ENCODE results near the gene AIP.
"Not testable (repeated sequence)": the region's sequence is repeated elsewhere in the genome, so short reads cannot be mapped to it uniquely, and the experiment has no call there.

AIP gene

DNA sequence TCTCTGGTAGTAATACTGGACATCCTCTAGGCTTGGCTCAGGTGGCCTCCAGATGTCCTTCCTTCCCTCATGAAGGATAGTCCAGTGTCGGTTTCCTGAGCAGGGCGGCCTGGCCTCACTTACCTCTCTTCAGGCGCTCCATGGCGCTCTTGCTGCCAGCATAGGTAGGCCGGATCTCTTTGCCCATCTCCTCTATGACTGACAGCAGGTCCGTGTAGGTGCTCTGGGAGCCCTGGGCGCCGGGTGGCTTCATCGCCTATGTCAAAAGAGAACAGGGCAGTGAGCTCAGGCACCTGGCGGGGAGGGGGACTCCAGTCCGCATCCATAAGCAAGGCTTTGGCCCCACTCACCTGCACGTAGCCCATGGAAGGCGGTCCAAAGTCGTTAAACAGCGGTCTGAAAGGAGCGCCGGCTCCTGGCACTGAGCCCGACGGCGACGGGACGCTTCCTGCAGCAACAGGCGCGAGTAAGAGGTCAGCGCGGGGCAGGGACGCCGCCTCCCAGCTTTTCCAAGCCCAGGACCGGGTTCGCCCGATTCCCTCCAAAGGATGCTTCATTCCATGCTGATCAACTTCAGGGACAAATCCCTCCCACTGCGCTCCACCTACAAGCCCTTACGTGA, 24.5 kb downstream of the AIP start:
- peak; percentile 50 for DNase-seq (ENCODE audit: low read depth)

DNA sequence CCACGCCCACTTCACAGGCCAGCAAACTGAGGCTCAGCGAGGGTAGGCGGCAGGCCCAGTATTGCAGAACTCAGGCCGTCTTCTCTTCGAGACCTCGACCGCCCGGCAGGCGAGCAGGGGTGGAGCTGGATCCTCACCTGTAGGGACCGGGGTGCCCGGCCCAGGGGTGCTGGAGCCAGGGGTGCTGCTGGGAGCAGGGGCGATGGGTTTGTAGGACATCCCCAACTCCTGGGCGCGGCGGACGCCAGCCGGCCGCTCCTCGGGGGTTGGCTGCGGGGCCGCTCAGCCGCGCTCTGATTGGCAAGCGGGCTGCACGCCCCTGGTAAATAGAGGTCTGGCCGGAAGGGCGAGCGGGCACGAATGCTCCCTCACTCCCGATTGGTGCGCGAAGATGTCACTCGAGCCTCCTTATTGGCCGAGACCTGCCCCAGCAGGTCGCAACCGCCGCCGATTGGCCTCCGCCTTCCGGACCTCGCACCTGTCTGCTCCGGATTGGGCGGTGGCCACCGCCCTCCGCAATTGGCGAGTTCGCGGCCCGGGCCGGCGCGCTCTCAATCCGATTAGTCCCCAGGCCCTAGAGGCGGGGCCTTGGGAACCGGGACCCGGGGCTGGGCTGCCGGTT, 25.1 kb downstream of the AIP start, which contains the start of gene CDK2AP2:
Gene CDK2AP2 (minus strand): TSS at position 299 of the 622 bp plus-strand sequence. CDS start 80 bp downstream, at position 219.
- peak; percentile 99 for DNase-seq (ENCODE audit: low read depth)

DNA sequence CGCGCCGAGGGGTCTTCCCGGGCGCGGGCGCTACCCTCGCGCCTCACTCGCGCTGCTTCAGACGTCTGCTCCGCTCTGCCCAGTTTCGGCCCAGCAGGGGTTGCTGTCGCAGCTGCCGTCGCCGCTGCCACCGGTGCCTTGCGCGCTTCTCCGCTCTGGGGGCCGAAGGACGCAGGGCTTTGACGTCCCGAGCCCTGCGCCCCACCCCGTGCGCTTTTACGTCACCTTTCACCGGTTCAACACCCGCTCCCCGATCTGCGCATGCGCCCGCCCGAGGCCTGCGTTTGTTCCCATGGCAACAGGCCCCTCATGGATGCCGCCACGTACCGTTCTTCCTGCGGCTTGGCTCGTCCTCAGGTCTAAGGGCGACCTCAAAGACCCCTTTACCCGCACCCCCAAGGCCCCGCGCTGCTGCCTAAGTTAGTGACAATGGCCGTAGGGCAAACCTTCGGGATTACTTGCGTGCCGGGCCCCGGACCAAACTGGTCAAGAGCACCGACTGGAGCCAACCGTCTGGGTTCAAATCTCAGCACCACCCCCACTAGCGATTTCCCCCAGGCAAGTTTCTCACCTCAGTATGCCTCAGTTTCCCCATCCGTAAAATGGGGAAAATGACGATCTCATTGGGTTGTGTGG, 25.8 kb downstream of the AIP start:
- peak; percentile 80 for DNase-seq (ENCODE audit: low read depth)

DNA sequence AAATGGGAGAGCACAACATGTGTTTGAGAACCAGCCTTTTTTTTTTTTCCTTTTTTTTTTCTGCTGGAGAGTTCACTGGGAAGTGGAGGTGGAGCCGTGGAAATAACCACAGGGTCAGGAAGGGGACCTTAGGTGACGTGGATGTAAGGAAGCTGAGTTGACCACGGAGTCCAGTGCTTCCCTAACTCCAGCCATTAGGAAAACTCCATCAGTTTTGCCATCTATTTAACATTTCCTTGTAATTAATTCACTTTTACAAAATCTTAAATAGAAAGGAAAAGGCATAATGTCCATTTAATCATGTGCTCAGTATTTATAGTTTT, 27.2 kb downstream of the AIP start:
- DNase-seq (ENCODE audit: low read depth), result no peak

DNA sequence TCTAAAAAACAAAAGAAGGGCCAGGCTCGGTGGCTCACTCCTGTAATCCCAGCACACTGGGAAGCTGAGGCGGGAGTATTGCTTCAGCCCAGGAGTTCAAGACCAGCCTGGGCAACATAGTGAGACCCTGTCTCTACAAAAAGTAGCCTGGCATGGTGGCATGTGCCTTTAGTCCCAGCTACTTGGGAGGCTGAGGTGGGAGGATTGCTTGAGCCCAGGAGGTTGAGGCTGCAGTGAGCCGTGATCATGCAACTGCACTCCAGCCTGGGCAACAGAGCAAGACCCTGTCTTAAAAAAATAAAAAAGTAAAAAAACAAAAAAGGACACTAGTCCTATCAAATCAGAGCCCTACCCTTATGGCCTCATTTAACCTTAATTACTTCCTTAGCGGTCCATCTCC, 28.7 kb downstream of the AIP start:
- not testable (repeated sequence) for DNase-seq (ENCODE audit: low read depth)

DNA sequence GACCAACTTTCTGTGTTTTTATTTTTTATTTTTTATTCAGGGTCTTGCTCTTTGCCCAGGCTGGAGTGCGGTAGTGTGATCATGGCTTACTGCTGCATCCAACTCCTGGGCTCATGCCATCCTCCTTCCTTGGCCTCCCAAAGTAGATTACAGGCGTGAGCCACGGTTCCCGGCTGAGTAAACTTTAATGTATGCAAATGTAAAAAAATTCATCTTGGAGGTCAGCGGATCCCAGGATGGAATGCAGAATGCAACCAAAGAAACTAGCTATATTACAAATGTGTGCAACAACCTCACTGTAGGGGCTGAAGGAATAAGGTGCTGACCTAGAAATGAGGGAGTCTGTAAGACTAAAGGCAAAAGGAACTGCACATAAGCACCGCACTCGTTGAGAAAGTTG, 31.3 kb downstream of the AIP start:
- no peak for DNase-seq (ENCODE audit: low read depth)

DNA sequence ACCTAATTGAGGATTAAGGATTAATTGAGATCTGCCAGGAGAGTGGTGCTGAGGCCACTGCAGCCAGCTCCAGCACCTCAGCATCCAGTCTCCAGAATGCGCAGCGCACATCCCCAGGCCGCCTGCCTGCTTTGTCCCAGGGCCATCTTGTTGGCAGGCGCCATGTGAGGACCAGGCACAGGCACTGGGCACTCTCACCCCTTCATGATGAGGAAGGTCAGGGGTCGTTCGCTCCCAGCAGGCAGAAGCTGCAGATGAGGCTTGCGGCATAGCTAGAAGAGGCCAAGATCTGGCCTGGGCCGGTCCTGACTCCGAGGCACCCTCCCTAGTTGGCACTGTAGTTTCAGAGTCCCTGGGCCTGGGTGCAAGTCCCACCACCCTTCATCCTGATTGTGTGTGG, 34.0 kb downstream of the AIP start:
- DNase-seq (ENCODE audit: low read depth), result no peak

DNA sequence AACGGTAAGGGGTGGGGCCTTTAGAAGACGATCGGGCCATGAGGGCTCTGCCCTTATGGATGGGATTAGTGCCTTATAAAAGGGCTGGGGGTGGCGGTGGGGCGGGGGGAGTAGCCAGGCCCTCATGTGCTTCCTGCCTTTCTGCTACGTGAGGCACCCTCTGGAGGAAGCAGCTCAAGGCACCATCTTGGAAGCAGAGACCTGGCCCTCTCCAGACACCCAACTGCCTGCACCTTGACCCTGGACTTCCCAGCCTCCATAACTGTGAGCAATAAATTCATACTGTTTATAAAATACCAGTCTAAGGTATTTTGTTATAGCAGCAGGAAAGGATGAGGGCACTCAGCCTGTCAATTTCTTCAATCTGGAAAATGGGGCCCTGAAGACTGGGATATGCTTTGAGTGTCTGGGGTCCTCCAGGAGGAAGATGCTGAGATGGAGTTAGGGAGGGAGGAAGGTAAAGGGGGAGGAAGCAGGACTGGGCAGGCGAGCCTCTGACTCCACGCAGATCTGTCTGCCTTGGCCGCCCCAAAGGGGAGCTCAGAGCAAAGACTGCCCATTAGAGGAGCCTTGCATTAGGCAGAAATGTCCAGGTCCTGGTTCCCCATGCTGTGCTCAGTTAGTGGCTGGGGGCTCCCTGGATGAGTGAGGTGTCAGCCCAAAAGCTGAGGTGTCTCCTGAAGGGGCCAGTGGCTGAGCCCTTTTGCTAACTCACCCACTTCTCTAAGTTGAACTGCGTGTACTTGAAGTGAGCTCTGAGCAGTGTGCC, 35.1 kb downstream of the AIP start:
- no peak for DNase-seq (ENCODE audit: low read depth)

DNA sequence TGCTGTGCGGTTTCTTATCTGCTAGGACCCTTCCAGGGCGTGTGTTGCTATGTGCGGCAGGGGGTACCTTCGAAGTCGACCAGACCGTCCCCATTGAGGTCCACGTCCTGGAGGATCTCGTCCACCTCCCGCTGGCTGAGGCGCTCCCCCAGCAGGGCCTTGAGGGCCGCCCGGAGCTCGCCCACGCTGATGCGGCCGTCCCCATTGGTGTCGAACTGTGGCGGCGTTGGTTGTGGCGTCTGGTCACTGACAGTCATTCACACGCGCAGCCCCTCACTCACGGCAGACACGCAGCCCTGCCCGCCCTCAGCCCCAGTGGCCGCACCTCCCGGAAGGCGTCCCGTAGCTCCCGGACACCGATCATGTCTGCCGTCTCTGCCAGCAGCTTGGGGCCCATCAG, 36.9 kb downstream of the AIP start:
- no peak for DNase-seq (ENCODE audit: low read depth)

DNA sequence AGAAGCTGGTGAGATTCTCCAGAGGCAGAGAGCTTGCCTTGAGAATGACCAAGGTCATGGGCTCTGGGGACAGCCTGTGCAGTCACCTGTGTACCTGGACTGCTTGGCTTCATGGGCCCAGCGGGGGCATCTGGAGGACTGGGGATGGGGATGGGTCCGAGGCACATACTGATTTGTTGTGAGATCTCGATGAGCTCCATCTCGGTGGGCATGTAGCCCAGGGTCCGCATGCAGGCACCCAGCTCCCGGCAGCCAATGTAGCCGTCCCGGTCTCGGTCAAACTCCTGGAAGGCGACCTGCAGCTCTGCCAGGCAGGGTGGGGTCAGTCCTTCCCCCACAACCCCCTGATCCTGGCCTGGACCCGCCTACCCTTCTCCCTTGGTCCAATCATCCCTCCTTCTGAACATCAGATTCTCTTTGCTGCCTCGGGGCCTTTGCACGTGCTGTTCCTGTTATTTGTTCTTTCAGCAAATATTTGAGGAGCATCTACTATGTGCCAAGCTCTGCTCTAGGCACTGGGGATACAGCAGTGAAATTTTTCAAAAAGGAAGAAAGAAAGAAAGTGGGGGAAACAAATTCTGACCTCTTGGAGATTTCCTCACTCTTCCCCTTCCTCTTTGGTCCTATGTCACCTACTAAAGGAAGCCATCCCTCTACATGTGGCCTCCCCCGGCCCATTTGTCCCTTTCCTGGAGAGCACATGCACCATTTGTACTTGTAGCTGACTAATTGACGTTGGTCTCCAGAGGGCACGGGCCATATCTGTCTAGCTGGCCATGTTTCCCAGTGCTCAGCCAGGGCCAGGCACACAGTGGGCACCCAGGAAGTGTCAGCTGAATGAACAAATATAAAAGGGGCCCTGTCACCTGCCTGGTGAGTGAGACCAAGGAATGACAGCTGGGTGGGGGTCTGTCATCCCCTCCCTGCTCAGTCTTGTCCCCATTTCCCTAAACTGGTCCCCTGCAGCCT, 38.3 kb downstream of the AIP start:
- no peak for DNase-seq (ENCODE audit: low read depth)

DNA sequence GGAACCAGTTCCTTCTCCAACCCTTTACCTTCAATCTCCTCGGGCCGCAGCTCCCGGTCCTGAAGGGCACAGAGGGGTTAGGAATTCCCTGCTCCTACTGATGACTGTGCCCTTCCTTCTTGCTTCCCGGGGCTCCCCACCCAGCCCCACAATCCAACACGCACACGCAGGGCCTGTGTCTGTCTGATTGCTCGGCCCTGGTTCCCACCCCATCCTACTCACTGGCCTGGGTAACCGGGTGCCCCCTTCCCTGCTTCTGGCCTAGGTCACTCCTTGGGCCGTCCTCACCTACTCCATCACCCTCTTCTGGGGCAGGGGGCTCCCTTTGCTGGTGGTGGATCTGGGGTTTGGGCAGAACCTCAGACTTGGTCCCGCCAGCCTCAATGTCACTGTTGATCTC, 39.1 kb downstream of the AIP start:
- no peak for DNase-seq (ENCODE audit: low read depth)

DNA sequence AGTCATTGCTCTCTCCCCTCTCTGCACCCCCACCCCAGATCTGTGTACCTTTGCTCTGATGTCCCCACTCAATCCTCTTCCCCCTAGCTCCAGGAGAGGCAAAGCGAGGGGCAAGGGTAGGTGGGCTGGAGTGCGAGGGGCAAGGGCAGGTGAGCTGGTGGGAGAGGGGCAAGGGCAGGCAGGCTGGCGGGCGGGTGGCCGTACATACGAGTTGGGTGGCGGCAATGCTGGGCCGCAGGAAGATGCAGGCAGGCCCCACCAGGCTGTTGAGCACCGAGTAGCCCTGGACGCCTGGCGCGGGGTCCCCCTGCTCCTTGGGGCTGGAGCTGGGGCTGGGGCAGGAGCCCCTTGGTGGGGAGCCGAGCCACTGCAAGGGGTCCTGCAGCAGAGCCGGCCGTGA, 39.5 kb downstream of the AIP start:
- DNase-seq (ENCODE audit: low read depth), result no peak

DNA sequence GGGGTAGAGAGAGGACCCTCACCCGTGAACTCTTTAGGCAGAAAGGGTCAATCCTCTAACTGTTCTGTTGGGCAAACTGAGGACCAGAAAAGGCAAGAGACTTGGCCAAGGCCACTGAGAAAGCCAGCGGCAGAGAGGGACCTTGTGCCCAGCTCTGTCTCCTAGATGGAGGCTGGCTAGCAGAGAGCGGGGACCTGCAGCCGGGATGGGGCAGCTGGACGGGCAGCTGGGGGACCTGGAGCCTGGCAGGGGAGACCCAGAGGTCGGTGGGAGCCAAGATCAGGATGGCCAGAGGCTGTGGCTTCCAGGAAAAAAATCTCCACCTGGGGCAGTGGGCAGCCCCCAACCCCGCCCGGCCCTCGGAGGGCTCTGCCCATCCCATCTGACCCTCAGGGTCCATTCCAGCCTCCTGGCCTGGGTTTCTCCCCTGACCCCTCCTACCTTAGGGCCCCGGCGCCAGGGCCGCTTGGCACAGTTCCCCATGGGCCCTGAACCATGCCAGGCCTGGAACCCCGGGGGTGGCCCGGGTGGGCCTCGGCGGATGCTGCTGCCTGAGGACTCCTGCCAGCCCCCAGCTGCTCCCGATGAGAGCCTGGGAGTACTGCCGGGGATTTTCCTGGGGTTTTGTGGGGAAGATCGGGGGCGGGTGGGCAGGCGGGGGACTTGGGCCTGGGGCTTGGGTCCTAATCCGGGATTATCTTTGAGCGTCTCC, 40.2 kb downstream of the AIP start, which contains the start of gene CABP2:
Gene CABP2 (minus strand): TSS at position 603 of the 712 bp plus-strand sequence. CDS start 120 bp downstream, at position 483.
- DNase-seq (ENCODE audit: low read depth), result no peak

DNA sequence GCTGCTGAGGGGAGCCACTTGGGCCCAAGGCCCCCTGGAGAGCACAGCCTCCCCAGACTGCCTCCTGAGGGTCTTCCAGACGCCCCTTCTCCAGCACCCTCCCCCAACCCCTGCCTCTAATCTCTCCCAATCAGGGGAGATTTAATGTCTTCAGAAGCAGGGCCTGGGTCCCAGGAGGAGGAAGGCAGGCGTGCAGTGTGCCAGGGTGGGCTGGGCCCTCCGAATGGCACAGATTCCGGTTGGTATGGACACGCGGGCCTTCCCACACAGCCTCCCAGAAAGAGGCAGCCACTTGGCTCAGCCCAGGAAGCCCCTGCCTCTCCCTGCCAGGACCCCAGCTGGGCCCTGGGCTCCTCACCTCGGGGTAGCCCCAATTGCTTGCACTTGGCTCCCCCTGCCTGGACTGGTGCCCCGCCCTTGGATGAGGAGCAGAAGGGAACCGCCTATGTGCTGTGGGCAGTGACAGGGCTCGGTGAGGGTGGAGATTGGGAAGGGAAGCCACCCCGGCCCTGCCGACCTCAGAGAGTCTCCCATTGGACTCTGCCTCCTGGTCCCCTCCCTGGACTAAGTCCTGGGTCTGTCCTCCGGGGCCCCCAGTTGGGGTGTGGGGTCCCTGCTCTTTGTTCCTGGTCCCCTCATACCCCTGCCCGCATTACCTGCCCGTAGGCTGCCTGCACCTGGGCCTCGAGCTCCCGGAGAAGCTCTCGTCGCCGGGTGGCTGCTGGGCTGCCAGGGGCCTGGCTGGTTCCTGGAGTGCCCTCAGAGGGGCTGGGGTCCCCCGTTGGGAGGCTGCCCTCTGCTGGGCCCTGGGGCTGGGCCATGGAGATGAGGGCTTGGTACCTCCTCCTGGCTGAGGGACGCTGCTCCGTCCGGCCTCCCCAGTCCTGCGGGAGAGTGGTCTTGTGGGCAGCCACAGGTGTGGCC, 41.0 kb downstream of the AIP start:
- no peak for DNase-seq (ENCODE audit: low read depth)

DNA sequence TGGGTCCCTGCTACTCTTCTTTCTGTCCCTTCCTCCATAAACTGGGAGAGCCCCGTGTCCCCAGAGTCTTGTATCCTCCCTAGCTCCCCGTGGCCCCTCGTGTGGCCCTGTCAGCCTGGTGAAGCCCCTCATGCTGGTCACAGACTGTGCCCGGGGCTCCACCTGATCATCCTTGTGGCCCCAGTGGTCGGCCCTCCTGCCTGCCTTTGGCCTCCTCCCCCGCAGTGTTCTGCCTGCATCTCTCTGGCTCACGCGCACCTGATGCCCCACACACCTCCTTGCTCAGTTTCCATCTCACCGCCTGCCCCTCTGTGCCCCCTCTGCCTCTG, 41.6 kb downstream of the AIP start:
- DNase-seq (ENCODE audit: low read depth), result no peak

DNA sequence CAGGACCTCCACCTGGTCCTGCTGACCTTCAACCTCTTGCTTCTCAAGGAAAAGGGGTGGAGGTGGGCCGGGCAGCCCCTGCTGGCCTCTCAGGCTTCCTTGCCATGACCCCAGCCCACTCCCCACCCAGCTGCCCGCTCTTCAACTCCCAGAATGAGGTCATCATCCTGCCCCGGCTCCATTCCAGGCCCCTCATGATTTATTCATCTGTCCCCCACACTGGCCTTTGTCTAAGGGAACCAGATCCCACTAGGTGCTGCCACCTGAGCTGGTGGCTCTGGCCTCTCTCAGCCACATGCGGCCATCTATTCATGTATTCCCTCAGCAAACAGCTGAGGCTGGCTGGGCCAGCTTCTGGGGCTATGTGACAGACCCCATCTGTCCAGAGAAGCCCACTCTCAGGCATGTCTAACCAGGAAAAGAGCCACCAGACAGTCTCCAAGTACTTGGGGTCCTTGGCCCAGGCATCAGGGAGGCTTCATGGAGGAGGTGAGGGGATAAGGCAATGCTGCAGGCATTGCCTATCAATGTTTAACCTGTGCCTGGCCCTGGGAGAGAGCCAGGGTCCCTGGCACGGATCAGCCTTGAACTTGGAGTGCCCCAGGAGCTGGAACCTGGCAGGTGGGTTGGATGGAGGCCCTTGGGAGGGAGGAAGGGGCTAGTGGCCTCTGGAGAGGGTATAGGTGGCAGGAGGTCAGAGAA, 42.6 kb downstream of the AIP start:
- no peak for DNase-seq (ENCODE audit: low read depth)

DNA sequence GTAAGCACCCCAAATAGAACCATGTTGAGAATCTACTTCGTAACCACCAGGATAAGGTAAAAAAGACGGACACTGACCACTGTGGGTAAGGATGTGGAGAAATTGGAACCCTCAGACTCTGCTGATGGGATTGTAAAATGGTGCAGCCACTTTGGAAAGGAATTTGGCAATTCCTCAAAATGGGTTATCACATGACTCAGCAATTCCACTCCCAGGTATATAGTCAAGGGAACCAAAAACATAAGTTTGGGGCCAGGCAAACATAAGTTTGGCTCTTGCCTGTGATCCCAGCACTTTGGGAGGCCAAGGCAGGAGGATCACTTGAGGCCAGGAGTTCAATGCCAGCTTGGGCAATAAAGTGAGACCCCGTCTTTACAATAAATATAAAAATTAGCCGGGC, 45.5 kb downstream of the AIP start:
- no peak for DNase-seq (ENCODE audit: low read depth)

DNA sequence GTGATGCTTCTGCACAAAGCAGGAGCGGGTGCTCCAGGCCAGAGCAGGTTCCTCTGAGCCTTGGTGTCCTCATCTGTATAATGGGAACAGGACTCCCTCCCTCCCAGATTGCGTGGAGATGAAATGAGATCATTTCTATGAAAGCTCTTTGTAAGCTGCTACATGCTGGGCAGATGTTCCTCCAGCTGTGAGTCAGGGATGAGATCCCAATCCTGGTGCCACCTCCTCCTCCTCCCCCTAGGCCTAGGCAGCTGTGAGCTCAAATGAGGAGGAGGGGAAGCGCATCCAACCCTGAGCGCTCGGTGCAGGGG, 47.4 kb downstream of the AIP start:
- DNase-seq (ENCODE audit: low read depth), result no peak

DNA sequence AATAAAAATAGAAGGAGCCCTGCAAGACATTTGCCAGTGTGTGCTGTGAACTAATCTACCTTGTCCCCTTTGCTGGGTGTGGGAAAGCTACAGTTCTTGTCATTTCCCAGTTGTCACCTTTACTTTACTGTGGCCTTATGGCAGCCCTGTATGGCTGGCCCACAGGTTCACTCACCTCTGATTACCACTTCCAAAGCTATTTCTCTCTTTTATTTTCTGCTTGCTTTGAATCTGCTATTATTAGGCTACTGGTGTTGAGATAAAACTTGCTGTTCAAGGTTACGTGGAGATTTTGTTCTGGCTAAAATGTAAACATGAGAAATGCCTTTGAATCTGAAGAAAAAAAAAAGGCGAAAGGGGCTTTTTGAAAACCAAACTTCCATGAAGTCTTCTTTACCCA, 50.1 kb downstream of the AIP start:
- DNase-seq (ENCODE audit: low read depth), result no peak

Data from non-pigmented ciliary epithelial cell (primary cell).